ENCODE results near the gene TPK1. TPM values are rescaled to one million over a fixed set of nuclear protein-coding genes. Genes with fewer than 3 reads are reported as not detected.

TPK1 gene
- total and polyA plus RNA-seq, 2 experiments from 2014 or later, result 5.9 to 7.3 TPM

GRCh38 chr7:144835155-144835611, 670 bp downstream of the TPK1 start:
- H3K36me3 ChIP-seq, result no peaks in the 10 kb centered on the region
- peak in 1 of 2 donors; percentile 64 for DNase-seq (ENCODE audit: low read depth in 1 of 2, low spot score in 1 of 2)
- no peak for TF ChIP-seq CTCF (IDR thresholded peaks at IDR 0.05; ENCODE audit: low read depth, low read length)
- no peaks in the 10 kb centered on the region for H3K27me3 ChIP-seq
- no peaks in the 10 kb centered on the region for H3K4me1 ChIP-seq (ENCODE audit: low read depth)
- no peaks in the 10 kb centered on the region for H3K9me3 ChIP-seq (ENCODE audit: low read depth)
- peak overlapping the region; percentile 87 for H3K4me3 ChIP-seq
- peak overlapping the region; percentile 86 for H3K27ac ChIP-seq

- no peak for TF ChIP-seq CTCF (IDR thresholded peaks at IDR 0.05; ENCODE audit: low read depth, low read length)
- Histone ChIP-seq H3K9me3 (ENCODE audit: low read depth) (no peaks in the 10 kb centered on the region), H3K36me3 (no peaks in the 10 kb centered on the region), H3K4me3 (peak overlapping the region; percentile 87), H3K27me3 (no peaks in the 10 kb centered on the region), H3K4me1 (ENCODE audit: low read depth) (no peaks in the 10 kb centered on the region), H3K27ac (no peak overlapping the region)
- DNase-seq (ENCODE audit: low read depth in 1 of 2, low spot score in 1 of 2), result peak in 1 of 2 donors; percentile 55
Measured at GRCh38 chr7:144834641-144835144, 1.2 kb downstream of the TPK1 start.

GRCh38 chr7:144830811-144831210, 5.0 kb downstream of the TPK1 start:
- TF ChIP-seq CTCF (IDR thresholded peaks at IDR 0.05; ENCODE audit: low read depth, low read length), result no peak
- H3K36me3 ChIP-seq, result no peaks in the 10 kb centered on the region
- no peak overlapping the region for H3K4me3 ChIP-seq
- no peak overlapping the region for H3K27ac ChIP-seq
- H3K27me3 ChIP-seq, result no peaks in the 10 kb centered on the region
- DNase-seq (ENCODE audit: low read depth in 1 of 2, low spot score in 1 of 2), result peak in 1 of 2 donors; percentile 37
- H3K9me3 ChIP-seq (ENCODE audit: low read depth), result no peaks in the 10 kb centered on the region
- peaks cover 8% of the 10 kb centered on the region for H3K4me1 ChIP-seq (ENCODE audit: low read depth)

- Histone ChIP-seq H3K27ac (no peak overlapping the region), H3K4me1 (ENCODE audit: low read depth) (peaks cover 8% of the 10 kb centered on the region), H3K4me3 (no peak overlapping the region), H3K9me3 (ENCODE audit: low read depth) (no peaks in the 10 kb centered on the region), H3K27me3 (no peaks in the 10 kb centered on the region), H3K36me3 (no peaks in the 10 kb centered on the region)
- DNase-seq (ENCODE audit: low read depth in 1 of 2, low spot score in 1 of 2), result no peak
- no peak for TF ChIP-seq CTCF (IDR thresholded peaks at IDR 0.05; ENCODE audit: low read depth, low read length)
Measured at GRCh38 chr7:144830024-144830785, 5.6 kb downstream of the TPK1 start.

- DNase-seq (ENCODE audit: low read depth in 1 of 2, low spot score in 1 of 2), result peak; percentile 31 to 91
- Histone ChIP-seq H3K4me3 (no peak overlapping the region), H3K4me1 (ENCODE audit: low read depth) (peaks cover 8% of the 10 kb centered on the region), H3K27me3 (no peaks in the 10 kb centered on the region), H3K36me3 (no peaks in the 10 kb centered on the region), H3K27ac (no peak overlapping the region), H3K9me3 (ENCODE audit: low read depth) (no peaks in the 10 kb centered on the region)
- no peak for TF ChIP-seq CTCF (IDR thresholded peaks at IDR 0.05; ENCODE audit: low read depth, low read length)
Measured at GRCh38 chr7:144827621-144828020, 8.2 kb downstream of the TPK1 start.

All from cardiac muscle cell (in vitro differentiated cells and primary cell).